ENCODE data around the gene VIL1. TPM values are rescaled to one million over a fixed set of nuclear protein-coding genes. Genes with fewer than 3 reads are reported as not detected.

The VIL1 gene
- polyA plus RNA-seq, 1 donor from 2014 or later = not detected

DNA sequence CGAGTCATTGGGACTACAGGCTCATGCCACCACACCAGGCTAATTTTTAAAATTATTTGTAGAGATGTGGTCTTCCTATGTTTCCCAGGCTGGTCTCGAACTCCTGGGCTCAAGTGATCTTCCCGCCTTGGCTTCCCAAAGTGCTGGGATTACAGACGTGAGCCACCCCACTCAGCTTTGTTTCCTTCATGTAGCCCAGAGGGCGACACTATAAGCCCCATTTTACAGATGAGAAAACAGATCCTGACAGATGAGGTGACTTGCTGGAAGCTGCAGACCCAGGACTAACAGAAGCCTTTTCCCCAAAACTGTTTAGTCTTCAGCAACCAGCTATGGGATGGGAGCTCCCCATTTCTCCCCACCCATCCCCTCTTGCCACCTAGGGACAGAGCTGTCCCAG is 26.5 kb upstream of the VIL1 start:
- Histone ChIP-seq H3K9me2 (ENCODE audit: insufficient read depth, low read length) (no peaks in the 10 kb centered on the region), H3K36me3 (ENCODE audit: insufficient read depth, low read length) (no peaks in the 10 kb centered on the region), H4K20me1 (ENCODE audit: insufficient read depth) (no peaks in the 10 kb centered on the region), H3K4me3 (ENCODE audit: low read length) (no peak overlapping the region), H3K9ac (ENCODE audit: low read length) (no peak overlapping the region), H3K27me3 (ENCODE audit: insufficient read depth, low read depth, low read length) (peaks cover 16% of the 10 kb centered on the region), H3K4me2 (ENCODE audit: low read length) (no peak overlapping the region), H3F3A (ENCODE audit: insufficient read depth, low read length, poor library complexity, severe bottlenecking) (no peaks in the 10 kb centered on the region), H3K9me3 (ENCODE audit: low read length) (no peaks in the 10 kb centered on the region), H3K79me2 (replicated peaks; ENCODE audit: insufficient read depth, low read length) (no peaks in the 10 kb centered on the region), H2AFZ (ENCODE audit: low read depth, low read length) (no peak overlapping the region), H3K27ac (ENCODE audit: low read length) (no peak overlapping the region)
- no peak for TF ChIP-seq RAD21 (conservative IDR thresholded peaks at IDR 0.05)
- TF ChIP-seq EZH2 (IDR thresholded peaks at IDR 0.05; ENCODE audit: borderline replicate concordance, insufficient read depth, low read length, poor library complexity, severe bottlenecking) = no peak
- no peak for TF ChIP-seq EP300 (conservative IDR thresholded peaks at IDR 0.05; ENCODE audit: poor library complexity, severe bottlenecking)
- no peak for TF ChIP-seq REST (IDR thresholded peaks at IDR 0.05; ENCODE audit: borderline replicate concordance)

GRCh38 chr2:218392891-218393462 is 25.9 kb upstream of the VIL1 start:
- Histone ChIP-seq H3K79me2 (replicated peaks; ENCODE audit: insufficient read depth, low read length) (no peaks in the 10 kb centered on the region), H4K20me1 (ENCODE audit: insufficient read depth) (no peaks in the 10 kb centered on the region), H3K9me2 (ENCODE audit: insufficient read depth, low read length) (no peaks in the 10 kb centered on the region), H2AFZ (ENCODE audit: low read depth, low read length) (no peak overlapping the region), H3F3A (ENCODE audit: insufficient read depth, low read length, poor library complexity, severe bottlenecking) (no peaks in the 10 kb centered on the region), H3K27me3 (ENCODE audit: insufficient read depth, low read depth, low read length) (peaks cover 16% of the 10 kb centered on the region), H3K4me2 (ENCODE audit: low read length) (no peak overlapping the region), H3K27ac (ENCODE audit: low read length) (no peak overlapping the region), H3K4me3 (ENCODE audit: low read length) (no peak overlapping the region), H3K9ac (ENCODE audit: low read length) (no peak overlapping the region), H3K36me3 (ENCODE audit: insufficient read depth, low read length) (no peaks in the 10 kb centered on the region), H3K9me3 (ENCODE audit: low read length) (no peaks in the 10 kb centered on the region)
- TF ChIP-seq POLR2AphosphoS5 (IDR thresholded peaks at IDR 0.05) = no peak
- no peak for TF ChIP-seq TAF1 (IDR thresholded peaks at IDR 0.05; ENCODE audit: low read depth)
- no peak for TF ChIP-seq CTCF (IDR thresholded peaks at IDR 0.05; ENCODE audit: poor library complexity, severe bottlenecking)
- no peak for TF ChIP-seq EP300 (conservative IDR thresholded peaks at IDR 0.05; ENCODE audit: poor library complexity, severe bottlenecking)
- no peak for TF ChIP-seq SMC3 (conservative IDR thresholded peaks at IDR 0.05; ENCODE audit: poor library complexity)
- no peak for TF ChIP-seq REST (IDR thresholded peaks at IDR 0.05; ENCODE audit: borderline replicate concordance)
- no peak for TF ChIP-seq RAD21 (conservative IDR thresholded peaks at IDR 0.05)
- no peak for TF ChIP-seq MXI1 (conservative IDR thresholded peaks at IDR 0.05; ENCODE audit: poor library complexity, severe bottlenecking)
- no peak for TF ChIP-seq EZH2 (IDR thresholded peaks at IDR 0.05; ENCODE audit: borderline replicate concordance, insufficient read depth, low read length, poor library complexity, severe bottlenecking)
